HCT116 (cell line): Measurements from ENCODE around the gene R3HCC1L. TPM values are rescaled to one million over a fixed set of nuclear protein-coding genes. Genes with fewer than 3 reads are reported as not detected.

Experiments
- ATAC-seq: fragments of 200-7000 bp; cut with Tn5 transposase; 2 replicates; pipeline ENCODE4 v1.9.1; 2020; ENCODE audit warnings: mild to moderate bottlenecking, moderate library complexity
- BruUV-seq: library from RNA; stranded (reverse); fragments of 400-500 nt; replicated peaks from 2 replicates; lab custom pipeline; 2021; lab: Mats Ljungman, UMichigan
- CTCF ChIA-PET: fragments of 300-600 bp; sonication (Branson Sonifier 250); formaldehyde crosslinking; loops from one replicate; lab custom pipeline; 2021; ENCODE audit warnings: antibody characterized with exemption; lab: Charles Lee
- POLR2A ChIA-PET: fragments of 300-600, 350-600 bp; sonication (Branson Sonifier 250); formaldehyde crosslinking; loops from one replicate; lab custom pipeline; 2021; ENCODE audit warnings: antibody characterized with exemption; lab: Charles Lee
- RAD21 ChIA-PET, 2 experiments: fragments of 300-600 bp; sonication (Branson Sonifier 250); formaldehyde crosslinking; loops; one replicate each; lab custom pipeline; 2023; ENCODE audit warnings: low total read pairs in 2 of 2; ENCODE audit not compliant: uncharacterized antibody in 2 of 2, unreplicated experiment in 2 of 2, low non-redundant PET in 1 of 2; lab: Charles Lee
- DNase-seq: peaks from one replicate; pipeline ENCODE4 v3.0.0-alpha.2; 2010; ENCODE audit warnings: low read depth, low spot score
- H2AFZ ChIP-seq: fragments of 200-600 bp; shearing (Covaris generic), sonication (generic); 2 replicates; pipeline ENCODE4 v1.6.1; 2017; ENCODE audit warnings: low read depth, mixed run types, mixed read lengths, antibody characterized with exemption, low read length; ENCODE audit not compliant: poor library complexity, severe bottlenecking
- H3K27ac ChIP-seq: 2 replicates; pipeline ENCODE4 v1.5.1; 2012; ENCODE audit warnings: low read depth, low read length
- H3K27me3 ChIP-seq: fragments of 200-600 bp; sonication (generic); 2 replicates; pipeline ENCODE4 v1.6.1; 2016; ENCODE audit warnings: mixed run types, low read length, mixed read lengths; ENCODE audit not compliant: insufficient read depth
- H3K36me3 ChIP-seq, 2 experiments: fragments of 200-500 bp in 1 of 2; fragments of 200-600 bp in 1 of 2; sonication (Bioruptor generic) in 1 of 2; sonication (generic) in 1 of 2; 2 replicates each; pipeline versions ENCODE4 v1.5.1 to v1.6.1; 2014 to 2016; ENCODE audit warnings: low read length in 2 of 2, inconsistent platforms in 1 of 2, mixed read lengths in 1 of 2, mixed run types in 1 of 2; ENCODE audit not compliant: insufficient read depth in 2 of 2, control insufficient read depth in 1 of 2
- H3K4me1 ChIP-seq, 2 experiments: fragments of 200-600 bp in 1 of 2; sonication (generic) in 1 of 2; 2 replicates each; pipeline versions ENCODE4 v1.5.1 to v1.6.1; 2012 to 2017; ENCODE audit warnings: low read length in 2 of 2, inconsistent platforms in 1 of 2, mild to moderate bottlenecking in 1 of 2, mixed read lengths in 1 of 2, mixed run types in 1 of 2, moderate library complexity in 1 of 2; ENCODE audit not compliant: insufficient read depth in 2 of 2, control insufficient read depth in 1 of 2
- H3K4me2 ChIP-seq: fragments of 200-600 bp; sonication (generic); 2 replicates; pipeline ENCODE4 v1.6.1; 2017; ENCODE audit warnings: mixed run types, low read length, mixed read lengths
- H3K4me3 ChIP-seq, 2 experiments: fragments of 200-600 bp in 1 of 2; sonication (generic) in 1 of 2; replicated peaks in 1 of 2; 2 replicates each; pipeline ENCODE4 v1.5.1; 2011 to 2016; ENCODE audit warnings: low read length in 2 of 2, control low read depth in 1 of 2, low read depth in 1 of 2, mild to moderate bottlenecking in 1 of 2, mixed read lengths in 1 of 2, mixed run types in 1 of 2
- H3K79me2 ChIP-seq: fragments of 200-600 bp; sonication (generic); 2 replicates; pipeline ENCODE4 v1.6.1; 2017; ENCODE audit warnings: mild to moderate bottlenecking, mixed run types, low read length, moderate library complexity, mixed read lengths; ENCODE audit not compliant: insufficient read depth
- H3K9ac ChIP-seq: fragments of 200-600 bp; sonication (generic); 2 replicates; pipeline ENCODE4 v1.6.1; 2016; ENCODE audit warnings: low read length, mixed read lengths
- H3K9me2 ChIP-seq: fragments of 200-600 bp; sonication (generic), shearing (Covaris generic); 2 replicates; pipeline ENCODE4 v1.6.1; 2017; ENCODE audit warnings: mixed run types, mild to moderate bottlenecking, moderate library complexity; ENCODE audit not compliant: insufficient read depth
- H3K9me3 ChIP-seq, 2 experiments: fragments of 200-500 bp in 1 of 2; fragments of 200-600 bp in 1 of 2; sonication (Bioruptor generic) in 1 of 2; sonication (generic) in 1 of 2; 2 replicates each; pipeline ENCODE4 v1.6.1; 2014 to 2017; ENCODE audit warnings: low read length in 2 of 2, mixed read lengths in 2 of 2, inconsistent platforms in 1 of 2, low read depth in 1 of 2, mild to moderate bottlenecking in 1 of 2, mixed run types in 1 of 2, moderate library complexity in 1 of 2; ENCODE audit not compliant: control insufficient read depth in 1 of 2, insufficient read depth in 1 of 2
- H4K20me1 ChIP-seq: fragments of 200-600 bp; sonication (generic), shearing (Covaris generic); 2 replicates; pipeline ENCODE4 v1.6.1; 2017; ENCODE audit warnings: mixed run types, mild to moderate bottlenecking, moderate library complexity; ENCODE audit not compliant: insufficient read depth
- CBX3 ChIP-seq: IDR thresholded peaks from 2 replicates; pipeline ENCODE4 v1.6.1; 2012; ENCODE audit warnings: low read depth
- CEBPB ChIP-seq: IDR thresholded peaks from 2 replicates; pipeline ENCODE4 v1.6.1; 2012; ENCODE audit warnings: low read depth
- ELF1 ChIP-seq: IDR thresholded peaks from 2 replicates; pipeline ENCODE4 v1.6.1; 2012; ENCODE audit warnings: low read depth, borderline replicate concordance
- EZH2 ChIP-seq: fragments of 200-600 bp; sonication (generic); IDR thresholded peaks from 2 replicates; pipeline ENCODE4 v1.6.1; 2017; ENCODE audit warnings: antibody characterized with exemption, mixed run types
- EZH2phosphoT487 ChIP-seq: fragments of 200-600 bp; IDR thresholded peaks from 2 replicates; pipeline ENCODE4 v1.6.1; 2018; ENCODE audit warnings: antibody characterized with exemption, borderline replicate concordance
- FOSL1 ChIP-seq: IDR thresholded peaks from 2 replicates; pipeline ENCODE4 v1.6.1; 2012; ENCODE audit warnings: low read depth
- JUND ChIP-seq: IDR thresholded peaks from 2 replicates; pipeline ENCODE4 v1.6.1; 2012
- POLR2AphosphoS5 ChIP-seq: IDR thresholded peaks from 2 replicates; pipeline ENCODE4 v1.6.1; 2011; ENCODE audit warnings: mild to moderate bottlenecking, low read depth, low read length, moderate library complexity
- SIN3A ChIP-seq: IDR thresholded peaks from 2 replicates; pipeline ENCODE4 v1.6.1; 2012; ENCODE audit warnings: low read depth
- SRF ChIP-seq: IDR thresholded peaks from 2 replicates; pipeline ENCODE4 v1.6.1; 2012; ENCODE audit warnings: low read depth
- ZFX ChIP-seq: fragments of 450-650 bp; IDR thresholded peaks from 2 replicates; pipeline ENCODE4 v1.6.1; 2017
- ZNF274 ChIP-seq: fragments of 200-500 bp; sonication (Bioruptor generic); IDR thresholded peaks from 2 replicates; pipeline ENCODE4 v1.6.1; 2014; ENCODE audit warnings: mild to moderate bottlenecking, low read depth, low read length, inconsistent platforms
- intact Hi-C: fragments of 100-400 bp; cut with micrococcal nuclease; formaldehyde crosslinking; loops from 2 replicates; pipeline ENCODE4 v1.10.0; 2022
- total RNA-seq: library from RNA; stranded (reverse); gene quantifications from one replicate; pipeline ENCODE4 v1.2.1, GENCODE V29; 2021; ENCODE audit not compliant: unreplicated experiment
- TF ChIP-seq, protein P1 (sequence below): IDR thresholded peaks from 2 replicates; pipeline ENCODE4 v1.6.1; 2012
- TF ChIP-seq, protein P2 (sequence below): IDR thresholded peaks from 2 replicates; pipeline ENCODE4 v1.6.1; 2012
- TF ChIP-seq, protein P3 (sequence below), 3 experiments: fragments of 200-600 bp in 1 of 3; sonication (generic) in 1 of 3; IDR thresholded peaks in 2 of 3; conservative IDR thresholded peaks in 1 of 3; 2 replicates each; pipeline ENCODE4 v1.5.1; 2012 to 2017; ENCODE audit warnings: low read depth in 2 of 3, low read length in 2 of 3, antibody characterized with exemption in 1 of 3, borderline replicate concordance in 1 of 3, control low read depth in 1 of 3, mild to moderate bottlenecking in 1 of 3, mixed read lengths in 1 of 3, mixed run types in 1 of 3, moderate library complexity in 1 of 3; ENCODE audit not compliant: insufficient read depth in 1 of 3
- TF ChIP-seq, protein P4 (sequence below): IDR thresholded peaks from 2 replicates; pipeline ENCODE4 v1.6.1; 2011; ENCODE audit warnings: mild to moderate bottlenecking, low read length, moderate library complexity; ENCODE audit not compliant: insufficient replicate concordance; ENCODE audit errors: extremely low read depth
- TF ChIP-seq, protein P5 (sequence below): IDR thresholded peaks from 2 replicates; pipeline ENCODE4 v1.6.1; 2012; ENCODE audit warnings: low read depth

Gene R3HCC1L
- total RNA-seq, 1 experiment from 2014 or later = 9.3 TPM

DNA sequence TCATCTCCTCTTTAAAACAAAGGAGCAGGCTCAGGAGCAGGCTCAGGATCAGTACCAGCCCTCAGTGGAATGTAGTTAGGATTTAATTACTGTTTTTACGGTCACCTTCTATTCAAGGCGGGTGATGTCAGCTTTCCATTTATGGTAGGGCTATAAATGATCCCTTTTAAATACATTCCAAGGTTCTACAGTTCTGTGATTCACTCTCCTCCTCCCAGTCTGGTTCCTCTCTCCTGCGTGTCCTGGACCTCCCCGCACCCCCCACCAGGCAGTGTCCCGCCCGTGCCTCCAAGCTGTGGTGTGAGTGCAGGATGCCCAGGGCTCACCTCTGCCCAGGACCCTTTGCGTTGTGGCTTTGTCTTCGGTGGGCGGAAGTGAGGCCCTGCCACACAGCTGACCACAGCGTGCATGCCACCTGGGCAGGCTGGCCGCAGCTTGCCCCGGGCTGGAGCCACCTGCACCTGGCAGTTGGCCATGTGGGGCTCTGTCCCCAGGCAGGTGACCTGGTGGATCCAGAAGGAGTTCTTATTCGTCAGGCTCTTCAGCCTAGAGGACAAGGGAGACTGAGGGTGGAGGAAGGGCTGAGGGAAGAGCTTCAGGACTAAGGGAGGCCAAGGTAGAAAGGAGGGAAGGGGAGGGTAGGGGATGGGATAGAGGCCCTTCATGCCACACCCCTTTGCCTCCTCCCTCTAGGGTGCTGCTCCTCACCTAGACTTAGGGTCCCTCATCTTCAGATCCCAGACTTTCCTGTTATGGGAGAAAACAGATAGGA is 124.4 kb downstream of the R3HCC1L start:
- ChIA-PET RAD21 (no interaction called here), CTCF (no interaction called here), POLR2A (no interaction called here)
- Histone ChIP-seq H3K9ac (no peak overlapping the region), H3K4me1 (peaks cover 0 to 10% of the 10 kb centered on the region in 2 experiments; a peak in 2 of 4 replicates), H3K4me2 (no peak overlapping the region), H3K9me3 (no peaks in the 10 kb centered on the region), H3K36me3 (no peaks in the 10 kb centered on the region), H4K20me1 (no peaks in the 10 kb centered on the region), H3K4me3 (no peak overlapping the region), H3K27me3 (no peaks in the 10 kb centered on the region), H2AFZ (no peak overlapping the region), H3K27ac (no peak overlapping the region), H3K79me2 (no peaks in the 10 kb centered on the region), H3K9me2 (no peaks in the 10 kb centered on the region)
- TF ChIP-seq, protein P1, sequence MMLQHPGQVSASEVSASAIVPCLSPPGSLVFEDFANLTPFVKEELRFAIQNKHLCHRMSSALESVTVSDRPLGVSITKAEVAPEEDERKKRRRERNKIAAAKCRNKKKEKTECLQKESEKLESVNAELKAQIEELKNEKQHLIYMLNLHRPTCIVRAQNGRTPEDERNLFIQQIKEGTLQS = no peak
- TF ChIP-seq, protein P2, sequence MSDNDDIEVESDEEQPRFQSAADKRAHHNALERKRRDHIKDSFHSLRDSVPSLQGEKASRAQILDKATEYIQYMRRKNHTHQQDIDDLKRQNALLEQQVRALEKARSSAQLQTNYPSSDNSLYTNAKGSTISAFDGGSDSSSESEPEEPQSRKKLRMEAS = no peak
- TF ChIP-seq, protein P3, sequence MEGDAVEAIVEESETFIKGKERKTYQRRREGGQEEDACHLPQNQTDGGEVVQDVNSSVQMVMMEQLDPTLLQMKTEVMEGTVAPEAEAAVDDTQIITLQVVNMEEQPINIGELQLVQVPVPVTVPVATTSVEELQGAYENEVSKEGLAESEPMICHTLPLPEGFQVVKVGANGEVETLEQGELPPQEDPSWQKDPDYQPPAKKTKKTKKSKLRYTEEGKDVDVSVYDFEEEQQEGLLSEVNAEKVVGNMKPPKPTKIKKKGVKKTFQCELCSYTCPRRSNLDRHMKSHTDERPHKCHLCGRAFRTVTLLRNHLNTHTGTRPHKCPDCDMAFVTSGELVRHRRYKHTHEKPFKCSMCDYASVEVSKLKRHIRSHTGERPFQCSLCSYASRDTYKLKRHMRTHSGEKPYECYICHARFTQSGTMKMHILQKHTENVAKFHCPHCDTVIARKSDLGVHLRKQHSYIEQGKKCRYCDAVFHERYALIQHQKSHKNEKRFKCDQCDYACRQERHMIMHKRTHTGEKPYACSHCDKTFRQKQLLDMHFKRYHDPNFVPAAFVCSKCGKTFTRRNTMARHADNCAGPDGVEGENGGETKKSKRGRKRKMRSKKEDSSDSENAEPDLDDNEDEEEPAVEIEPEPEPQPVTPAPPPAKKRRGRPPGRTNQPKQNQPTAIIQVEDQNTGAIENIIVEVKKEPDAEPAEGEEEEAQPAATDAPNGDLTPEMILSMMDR (IDR thresholded peaks at IDR 0.05 in 2 of 3, conservative IDR thresholded peaks at IDR 0.05 in 1 of 3; ENCODE audit: borderline replicate concordance in 1 of 3, insufficient read depth in 1 of 3, low read depth in 2 of 3, low read length in 2 of 3) = no peak
- TF ChIP-seq, protein P4, sequence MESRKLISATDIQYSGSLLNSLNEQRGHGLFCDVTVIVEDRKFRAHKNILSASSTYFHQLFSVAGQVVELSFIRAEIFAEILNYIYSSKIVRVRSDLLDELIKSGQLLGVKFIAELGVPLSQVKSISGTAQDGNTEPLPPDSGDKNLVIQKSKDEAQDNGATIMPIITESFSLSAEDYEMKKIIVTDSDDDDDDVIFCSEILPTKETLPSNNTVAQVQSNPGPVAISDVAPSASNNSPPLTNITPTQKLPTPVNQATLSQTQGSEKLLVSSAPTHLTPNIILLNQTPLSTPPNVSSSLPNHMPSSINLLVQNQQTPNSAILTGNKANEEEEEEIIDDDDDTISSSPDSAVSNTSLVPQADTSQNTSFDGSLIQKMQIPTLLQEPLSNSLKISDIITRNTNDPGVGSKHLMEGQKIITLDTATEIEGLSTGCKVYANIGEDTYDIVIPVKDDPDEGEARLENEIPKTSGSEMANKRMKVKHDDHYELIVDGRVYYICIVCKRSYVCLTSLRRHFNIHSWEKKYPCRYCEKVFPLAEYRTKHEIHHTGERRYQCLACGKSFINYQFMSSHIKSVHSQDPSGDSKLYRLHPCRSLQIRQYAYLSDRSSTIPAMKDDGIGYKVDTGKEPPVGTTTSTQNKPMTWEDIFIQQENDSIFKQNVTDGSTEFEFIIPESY = no peak
- TF ChIP-seq JUND (no peak), EZH2 (no peak), ZNF274 (no peak), CEBPB (no peak), SIN3A (no peak), CBX3 (no peak), SRF (no peak), ELF1 (no peak), POLR2AphosphoS5 (no peak), FOSL1 (no peak), ZFX (no peak), EZH2phosphoT487 (no peak)
- TF ChIP-seq, protein P5, sequence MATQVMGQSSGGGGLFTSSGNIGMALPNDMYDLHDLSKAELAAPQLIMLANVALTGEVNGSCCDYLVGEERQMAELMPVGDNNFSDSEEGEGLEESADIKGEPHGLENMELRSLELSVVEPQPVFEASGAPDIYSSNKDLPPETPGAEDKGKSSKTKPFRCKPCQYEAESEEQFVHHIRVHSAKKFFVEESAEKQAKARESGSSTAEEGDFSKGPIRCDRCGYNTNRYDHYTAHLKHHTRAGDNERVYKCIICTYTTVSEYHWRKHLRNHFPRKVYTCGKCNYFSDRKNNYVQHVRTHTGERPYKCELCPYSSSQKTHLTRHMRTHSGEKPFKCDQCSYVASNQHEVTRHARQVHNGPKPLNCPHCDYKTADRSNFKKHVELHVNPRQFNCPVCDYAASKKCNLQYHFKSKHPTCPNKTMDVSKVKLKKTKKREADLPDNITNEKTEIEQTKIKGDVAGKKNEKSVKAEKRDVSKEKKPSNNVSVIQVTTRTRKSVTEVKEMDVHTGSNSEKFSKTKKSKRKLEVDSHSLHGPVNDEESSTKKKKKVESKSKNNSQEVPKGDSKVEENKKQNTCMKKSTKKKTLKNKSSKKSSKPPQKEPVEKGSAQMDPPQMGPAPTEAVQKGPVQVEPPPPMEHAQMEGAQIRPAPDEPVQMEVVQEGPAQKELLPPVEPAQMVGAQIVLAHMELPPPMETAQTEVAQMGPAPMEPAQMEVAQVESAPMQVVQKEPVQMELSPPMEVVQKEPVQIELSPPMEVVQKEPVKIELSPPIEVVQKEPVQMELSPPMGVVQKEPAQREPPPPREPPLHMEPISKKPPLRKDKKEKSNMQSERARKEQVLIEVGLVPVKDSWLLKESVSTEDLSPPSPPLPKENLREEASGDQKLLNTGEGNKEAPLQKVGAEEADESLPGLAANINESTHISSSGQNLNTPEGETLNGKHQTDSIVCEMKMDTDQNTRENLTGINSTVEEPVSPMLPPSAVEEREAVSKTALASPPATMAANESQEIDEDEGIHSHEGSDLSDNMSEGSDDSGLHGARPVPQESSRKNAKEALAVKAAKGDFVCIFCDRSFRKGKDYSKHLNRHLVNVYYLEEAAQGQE = no peak
- ATAC-seq (no peak), DNase-seq (no peak)
- BruUV-seq = no TSS peak
- intact Hi-C loops = no loop called here
